AG04449 (cell line): ENCODE measurements around the gene TOLLIP.

Experiments
- CTCF ChIA-PET: fragments of 350-600 bp; formaldehyde crosslinking; extraction: SDS; loops from one replicate; lab custom pipeline; 2021; ENCODE audit warnings: antibody characterized with exemption; lab: Yijun Ruan, JAX
- POLR2A ChIA-PET: fragments of 400-600, 350-600 bp; formaldehyde crosslinking; extraction: SDS; loops from one replicate; lab custom pipeline; 2020; ENCODE audit warnings: antibody characterized with exemption, inconsistent platforms; lab: Yijun Ruan, JAX
- DNase-seq: peaks from one replicate; pipeline ENCODE4 v3.0.0-alpha.2; 2010; ENCODE audit warnings: low read depth, low spot score
- H3K4me3 ChIP-seq: 2 replicates; pipeline ENCODE4 v1.5.1; 2011; ENCODE audit warnings: low read depth, mild to moderate bottlenecking, control low read depth, low read length
- CTCF ChIP-seq: IDR thresholded peaks from one replicate; pipeline ENCODE4 v1.5.1; 2011; ENCODE audit warnings: mild to moderate bottlenecking, moderate library complexity, low read length, control low read depth, inconsistent platforms; ENCODE audit not compliant: insufficient read depth; ENCODE audit errors: missing control alignments

The TOLLIP gene

GRCh38 chr11:1338201-1339065 is 29.0 kb upstream of the TOLLIP start:
- ChIA-PET POLR2A (no interaction called here), CTCF (no interaction called here)
- DNase-seq = no peak
- H3K4me3 ChIP-seq = no peak overlapping the region
- no peak for TF ChIP-seq CTCF

- CTCF ChIA-PET = no interaction called here
- DNase-seq = no peak
- TF ChIP-seq CTCF = no peak
- POLR2A ChIA-PET = no interaction called here
- no peak overlapping the region for H3K4me3 ChIP-seq
Observed at GRCh38 chr11:1337647-1338007, 28.2 kb upstream of the TOLLIP start.

GRCh38 chr11:1336836-1337646 is 27.6 kb upstream of the TOLLIP start:
- H3K4me3 ChIP-seq = peak overlapping the region; percentile 23; the same call in 1 of the 2 replicates
- POLR2A ChIA-PET = no interaction called here
- CTCF ChIA-PET = no interaction called here
- DNase-seq = no peak
- TF ChIP-seq CTCF = no peak

GRCh38 chr11:1335811-1336761 is 26.7 kb upstream of the TOLLIP start:
- TF ChIP-seq CTCF = no peak
- DNase-seq = peak; percentile 59
- H3K4me3 ChIP-seq = peak overlapping the region; percentile 59
- CTCF ChIA-PET = no interaction called here
- POLR2A ChIA-PET = interaction anchor here (1.1 kb wide), 1 partner anchor 27 kb away, joined by 3 read pairs; the partner anchor contains the start of gene TOLLIP

DNA sequence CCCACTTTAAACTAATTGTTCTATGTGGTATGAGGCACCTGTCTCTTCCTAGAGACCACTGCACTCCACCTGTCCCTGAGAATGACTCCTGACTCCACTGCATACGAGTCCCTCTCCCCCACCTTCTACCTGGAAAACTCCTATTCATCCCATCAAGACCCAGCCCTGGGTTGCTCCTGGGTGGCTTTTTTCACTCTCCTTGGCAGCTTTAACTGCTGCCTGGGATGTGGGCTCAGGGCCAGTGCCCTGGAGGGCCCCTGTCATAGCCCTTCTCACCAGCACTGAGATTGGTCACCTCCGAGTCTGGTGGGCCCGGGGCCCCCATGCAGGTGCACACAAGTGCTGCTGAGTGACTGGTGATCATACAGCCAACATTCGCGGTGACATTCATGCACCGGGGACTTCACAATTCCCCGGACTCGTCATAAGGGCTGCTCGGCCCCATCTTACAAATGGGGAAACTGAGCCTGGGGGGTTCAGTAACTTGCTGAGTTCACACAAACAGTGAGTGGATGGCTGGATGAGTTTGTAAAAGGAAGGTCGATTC is 25.9 kb upstream of the TOLLIP start:
- peak overlapping the region; percentile 59 for H3K4me3 ChIP-seq
- DNase-seq = no peak
- no peak for TF ChIP-seq CTCF
- POLR2A ChIA-PET = interaction anchor here (1.1 kb wide), 1 partner anchor 26 kb away, joined by 3 read pairs; the partner anchor contains the start of gene TOLLIP
- CTCF ChIA-PET = no interaction called here
